Left colon (tissue), 2 donors: ENCODE measurements around the gene ABCG4. TPM values are rescaled to one million over a fixed set of nuclear protein-coding genes. Genes with fewer than 3 reads are reported as not detected.
"Not testable (repeated sequence)": the region's sequence is repeated elsewhere in the genome, so short reads cannot be mapped to it uniquely, and the experiment has no call there.

Experiments used
- ATAC-seq: fragments of 200-7000 bp; cut with Tn5 transposase; one replicate; pipeline ENCODE4 v1.9.1; 2020; ENCODE audit warnings: mild to moderate bottlenecking, moderate library complexity
- DNase-seq, 2 donors: peaks; one replicate each; pipeline ENCODE4 v3.0.0-alpha.2; 2020
- intact Hi-C, 2 donors: fragments of 100-400 bp; cut with DNase I in 1 of 2; cut with micrococcal nuclease in 1 of 2; formaldehyde crosslinking; loops; one replicate each; pipeline versions ENCODE4 v1.11.2 to v1.14.0; 2022; cut with DNase I, micrococcal nuclease
- long read RNA-seq: library from polyadenylated mRNA; unstranded; transcript quantifications from one replicate; pipeline ENCODE4 v2.0.0, GENCODE V29; 2021
- total RNA-seq, 2 donors: library from RNA; stranded (reverse); fragmentation: NEBNext Ultra II Directional; extraction: Animal tissue kit (Norgen Biotek cat#: 25700); gene quantifications; one replicate each; pipeline ENCODE4 v1.2.1, GENCODE V29; 2021
- donor health status: DM: no; HTN: no; CAD: no.
- donor health status: DM: yes; HTN: yes; CAD: no.

The ABCG4 gene
- not detected for total RNA-seq
- long read RNA-seq = 0 reads

DNA sequence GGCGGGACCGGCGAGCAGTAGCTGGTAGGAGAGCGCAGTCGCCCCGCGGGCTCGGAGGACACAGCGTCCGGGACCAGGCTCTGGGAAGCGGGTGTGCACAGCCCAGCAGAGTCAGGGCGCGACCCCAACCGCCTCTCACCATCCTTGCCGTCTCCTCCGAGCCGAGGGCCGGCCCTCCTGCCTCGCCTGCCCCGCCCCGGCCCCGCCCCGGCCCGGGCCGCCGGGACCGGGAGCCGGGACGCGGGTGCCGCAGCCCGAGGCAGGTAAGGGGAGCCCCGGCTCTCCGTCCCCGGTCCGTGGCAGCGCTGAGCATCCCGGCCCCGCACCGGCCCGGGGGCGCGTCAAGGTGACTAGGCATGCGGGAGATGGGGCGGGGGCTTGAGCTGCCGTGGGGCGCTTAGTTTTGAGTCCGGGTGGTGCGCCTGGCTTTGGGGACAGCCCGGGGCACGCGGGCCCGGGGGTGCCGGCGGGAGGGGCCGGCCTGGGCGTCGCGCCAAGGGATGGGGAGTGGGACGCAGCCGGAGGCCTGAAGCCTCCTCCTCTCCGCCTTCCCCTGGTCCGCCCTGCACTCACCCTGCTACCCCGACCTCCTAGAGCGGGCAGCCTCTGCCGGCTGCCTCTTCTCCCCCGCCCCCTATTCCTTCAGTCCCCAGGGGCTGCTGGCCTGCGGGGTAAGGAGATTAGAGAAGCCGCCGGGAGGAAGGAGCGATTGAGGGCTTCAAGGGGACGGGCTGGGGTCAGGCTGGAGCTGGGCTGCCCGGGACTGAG, at the start of gene ABCG4:
Gene ABCG4 (plus strand): TSS at position 35 of the 768 bp plus-strand sequence. CDS start 914 bp downstream, outside the sequence.
- DNase-seq (peak in 1 of 2 donors; percentile 35), ATAC-seq (peak; percentile 56)
- intact Hi-C loops = loop anchor here in 1 of 2 donors (10.0 kb wide), 1 partner anchor 46 kb away; no protein-coding TSS in a partner anchor

DNA sequence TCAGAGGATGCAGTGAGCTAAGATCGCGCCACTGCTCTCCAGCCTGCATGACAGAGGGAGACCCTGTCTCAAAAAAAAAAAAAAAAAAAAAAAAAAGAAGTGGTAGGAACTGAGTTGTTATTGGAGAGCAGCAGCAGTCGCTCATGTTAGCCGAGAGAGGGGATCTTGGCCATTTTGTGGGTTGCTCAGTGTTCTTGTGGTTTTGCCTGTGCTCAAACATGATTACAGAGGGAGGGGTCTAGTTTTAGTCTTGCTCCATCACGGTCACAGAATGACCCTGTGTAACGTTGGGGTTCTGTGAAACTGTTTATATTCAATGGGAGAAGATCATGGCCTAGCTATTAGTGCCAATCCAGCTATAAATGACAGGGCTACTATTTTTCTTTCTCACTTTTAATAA, 49.1 kb upstream of the ABCG4 start:
- ATAC-seq = no peak
- DNase-seq = no peak
- intact Hi-C loops = no loop called here

GRCh38 chr11:119100246-119100970, 48.4 kb upstream of the ABCG4 start:
- intact Hi-C loops = no loop called here
- no peak for ATAC-seq
- DNase-seq = no peak

- intact Hi-C loops = no loop called here
- DNase-seq (peak in 1 of 2 donors; percentile 55), ATAC-seq (peak; percentile 21)
Observed at GRCh38 chr11:119100994-119101758, 47.7 kb upstream of the ABCG4 start.

GRCh38 chr11:119101759-119102423, 47.0 kb upstream of the ABCG4 start, which contains the start of gene DPAGT1:
DPAGT1 (minus strand) TSS chr11:119101853; CDS start chr11:119101655, 198 bp downstream.
- ATAC-seq = peak; percentile 84
- intact Hi-C loops = no loop called here
- peak; percentile 90 to 96 for DNase-seq

- DNase-seq, ATAC-seq, intact Hi-C loops: not testable (repeated sequence)
Observed at GRCh38 chr11:119103161-119103664, 45.6 kb upstream of the ABCG4 start.

- no peak for DNase-seq
- no peak for ATAC-seq
- intact Hi-C loops = no loop called here
Observed at GRCh38 chr11:119103793-119104192, 45.1 kb upstream of the ABCG4 start.

DNA sequence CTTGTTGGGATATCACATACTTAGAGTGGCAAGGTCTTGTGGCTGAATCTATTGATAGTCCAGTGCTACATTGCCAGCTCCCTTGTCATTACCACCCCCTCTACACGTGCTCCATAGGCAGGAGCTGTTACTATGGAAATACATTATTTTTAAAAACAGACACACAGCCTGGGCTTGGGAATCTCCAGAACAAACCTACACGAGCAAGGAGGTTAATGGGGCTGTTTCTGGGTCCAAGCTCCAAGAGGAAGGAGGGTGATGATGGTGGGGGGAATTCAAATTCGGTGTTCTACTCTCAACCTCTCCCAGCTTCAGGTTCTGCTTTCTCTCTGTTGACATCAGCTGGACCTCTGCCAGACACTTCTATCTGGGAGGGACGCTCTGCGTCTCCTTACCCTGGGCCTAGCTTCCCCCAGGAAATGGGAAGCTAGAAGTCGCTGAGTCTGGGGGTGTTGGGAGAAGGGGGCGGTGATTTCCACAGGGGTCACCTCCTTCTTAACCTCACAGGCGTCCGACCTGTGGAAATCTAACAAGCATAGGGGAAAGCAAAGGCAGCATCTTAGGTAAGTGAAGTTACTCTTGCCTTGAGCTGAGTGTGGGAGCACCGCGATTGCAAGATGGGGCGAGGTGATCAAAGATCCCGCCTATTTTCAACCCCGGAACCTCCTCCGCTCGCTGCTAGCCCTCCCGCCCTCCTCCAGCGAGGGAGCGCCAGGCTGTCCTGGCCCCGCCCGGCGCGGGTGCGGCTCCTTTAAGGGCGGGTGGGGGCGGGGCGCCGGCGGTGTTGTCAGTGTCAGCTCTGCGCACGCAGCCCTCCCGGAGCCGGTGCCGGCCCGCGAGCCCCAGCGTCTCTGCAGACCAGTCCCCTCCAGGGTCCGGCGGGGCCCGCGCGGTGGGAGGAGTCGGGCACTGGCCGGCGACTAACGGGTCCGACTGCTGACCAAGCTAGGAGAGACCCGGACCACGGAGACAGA, 42.0 kb upstream of the ABCG4 start, which contains the start of gene C2CD2L:
Gene C2CD2L (plus strand): TSS at position 781 of the 974 bp plus-strand sequence. CDS start 398 bp downstream, outside the sequence.
- intact Hi-C loops = no loop called here
- DNase-seq (peak; percentile 93 to 94), ATAC-seq (peak; percentile 80)

DNA sequence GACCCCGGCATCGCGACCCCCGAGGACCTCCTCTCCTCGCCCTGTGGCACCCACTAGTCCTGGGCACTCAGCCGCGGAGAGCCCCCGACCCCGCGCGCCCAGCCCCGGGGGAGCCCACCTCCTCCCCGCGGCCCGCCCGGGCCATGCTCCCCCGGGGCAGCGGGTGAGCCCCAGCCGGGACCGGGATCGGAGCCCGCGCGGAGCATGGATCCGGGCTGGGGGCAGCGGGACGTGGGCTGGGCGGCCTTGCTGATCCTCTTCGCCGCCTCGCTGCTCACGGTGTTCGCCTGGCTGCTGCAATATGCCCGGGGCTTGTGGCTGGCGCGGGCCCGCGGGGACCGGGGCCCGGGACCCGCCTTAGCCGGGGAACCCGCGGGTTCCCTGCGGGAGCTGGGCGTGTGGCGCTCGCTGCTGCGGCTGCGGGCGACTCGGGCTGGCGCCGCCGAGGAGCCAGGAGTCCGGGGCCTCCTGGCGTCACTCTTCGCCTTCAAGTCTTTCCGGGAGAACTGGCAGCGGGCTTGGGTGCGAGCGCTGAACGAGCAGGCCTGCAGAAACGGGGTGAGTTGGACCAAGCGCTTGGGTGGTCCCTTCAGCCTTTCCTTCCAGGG, 41.2 kb upstream of the ABCG4 start:
- intact Hi-C loops = no loop called here

GRCh38 chr11:119108146-119108856, 40.6 kb upstream of the ABCG4 start:
- DNase-seq = peak; percentile 57 to 60
- intact Hi-C loops = no loop called here
- peak; percentile 55 for ATAC-seq

More for the DNA sequence above, 41.2 kb upstream of the ABCG4 start:
- DNase-seq = no peak
- ATAC-seq = peak; percentile 23

- no peak for DNase-seq
- ATAC-seq = peak; percentile 54
- intact Hi-C loops = no loop called here
Observed at GRCh38 chr11:119108857-119109221, 40.0 kb upstream of the ABCG4 start.

- no peak for DNase-seq
- ATAC-seq = no peak
- intact Hi-C loops = no loop called here
Observed at GRCh38 chr11:119109843-119110242, 39.0 kb upstream of the ABCG4 start.

DNA sequence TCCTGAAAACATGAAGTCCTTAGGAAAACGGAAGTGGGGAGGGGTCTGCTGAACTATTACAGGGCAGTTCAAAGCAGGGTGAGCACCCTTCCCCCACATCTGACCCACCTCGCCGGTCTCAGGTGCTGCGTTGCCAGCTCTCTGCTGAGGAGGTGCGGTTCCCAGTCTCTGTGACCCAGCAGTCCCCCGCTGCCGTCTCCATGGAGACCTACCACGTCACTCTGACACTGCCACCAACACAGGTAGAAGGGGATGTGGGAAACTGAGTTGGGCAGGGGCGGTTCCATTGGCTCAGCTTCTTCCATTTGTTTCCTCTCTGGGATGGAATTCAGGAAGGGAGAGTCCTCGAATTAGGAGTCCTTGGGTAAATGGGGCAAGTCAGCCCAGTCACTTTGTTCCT, 38.4 kb upstream of the ABCG4 start:
- intact Hi-C loops = no loop called here
- DNase-seq = no peak
- ATAC-seq = no peak

DNA sequence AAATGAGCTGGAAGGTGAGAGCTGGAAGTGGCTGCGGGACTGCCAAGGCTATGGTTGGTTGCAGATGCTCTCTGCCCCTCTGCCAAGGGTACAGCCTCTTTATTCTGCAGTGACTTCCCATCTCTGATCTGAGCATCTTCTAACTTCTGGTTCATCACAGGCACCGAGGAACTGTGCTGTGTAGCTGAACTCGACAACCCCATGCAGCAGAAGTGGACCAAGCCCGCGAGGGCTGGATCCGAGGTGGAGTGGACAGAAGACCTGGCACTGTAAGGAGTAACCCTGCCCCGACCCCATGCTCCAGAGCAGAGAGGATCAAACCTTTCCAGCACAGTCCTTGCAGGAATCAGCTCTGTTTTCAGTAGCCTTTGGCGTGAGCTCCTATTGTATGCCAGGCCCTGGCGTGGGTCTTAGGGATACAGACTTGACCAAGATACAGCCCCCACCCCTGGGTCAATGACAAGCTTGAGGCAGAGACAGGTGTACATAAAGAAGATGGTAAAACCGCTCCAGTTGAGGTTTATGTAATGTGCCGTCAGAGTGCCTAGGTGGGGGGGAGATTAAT, 37.4 kb upstream of the ABCG4 start:
- no peak for ATAC-seq
- DNase-seq = no peak
- intact Hi-C loops = no loop called here

- ATAC-seq (no peak), DNase-seq (no peak)
- intact Hi-C loops = no loop called here
Observed at GRCh38 chr11:119112314-119113020, 36.4 kb upstream of the ABCG4 start.
